Right lobe of liver (tissue), 6 donors: Measurements from ENCODE around the gene BTLA. TPM values are rescaled to one million over a fixed set of nuclear protein-coding genes. Genes with fewer than 3 reads are reported as not detected.

Source experiments
- ATAC-seq, 4 donors: fragments of 200-7000 bp; cut with Tn5 transposase; one replicate each; pipeline ENCODE4 v1.9.1; 2020; ENCODE audit warnings: mild to moderate bottlenecking in 4 of 4, moderate library complexity in 4 of 4
- DNase-seq, 3 donors: peaks; one replicate each; pipeline ENCODE4 v3.0.0-alpha.2; 2020
- H3K27ac ChIP-seq, 3 donors: fragments of 200-600 bp; one replicate each; pipeline ENCODE4 v1.8.0; 2022
- H3K27me3 ChIP-seq, 2 donors: fragments of 200-600 bp; one replicate each; pipeline ENCODE4 v1.8.0; 2022
- H3K36me3 ChIP-seq, 4 donors: fragments of 200-600 bp; sonication (generic) in 1 of 4; one replicate each; pipeline versions ENCODE4 v1.5.1 to v1.8.0; 2017 to 2022; ENCODE audit warnings: control low read depth in 1 of 4
- H3K4me1 ChIP-seq, 4 donors: fragments of 200-600 bp; sonication (generic) in 1 of 4; one replicate each; pipeline versions ENCODE4 v1.5.1 to v1.8.0; 2017 to 2022; ENCODE audit warnings: control low read depth in 1 of 4
- H3K4me3 ChIP-seq, 3 donors: fragments of 200-600 bp; one replicate each; pipeline ENCODE4 v1.8.0; 2022
- H3K9me3 ChIP-seq, 4 donors: fragments of 200-600 bp; sonication (generic) in 1 of 4; one replicate each; pipeline versions ENCODE4 v1.5.1 to v1.8.0; 2017 to 2022; ENCODE audit warnings: control low read depth in 1 of 4
- CTCF ChIP-seq, 4 donors: fragments of 200-600 bp in 3 of 4; fragments of 450-650 bp in 1 of 4; IDR thresholded peaks; one replicate each; pipeline versions ENCODE4 v1.5.1 to v1.8.0; 2016 to 2022; ENCODE audit warnings: antibody characterized with exemption in 4 of 4, mild to moderate bottlenecking in 2 of 4
- POLR2A ChIP-seq: fragments of 450-650 bp; IDR thresholded peaks from one replicate; pipeline ENCODE4 v1.6.1; 2017; ENCODE audit warnings: antibody characterized with exemption, mild to moderate bottlenecking
- WGBS: methylation state at CpG from one replicate; pipeline ENCODE4 v1.1.6; 2018; ENCODE audit warnings: low coverage, low lambda C conversion rate; ENCODE audit not compliant: insufficient coverage; ENCODE audit errors: missing lambda C conversion rate; 5-methylcytosine and 5-hydroxymethylcytosine counted together
- intact Hi-C, 2 donors: fragments of 100-400 bp; cut with DNase I; formaldehyde crosslinking; loops; one replicate each; pipeline versions ENCODE4 v1.11.2 to v1.14.1; 2022
- total RNA-seq, 6 experiments: library from RNA; depleted of rRNA in 2 of 6; stranded (reverse); fragments of >200 nt in 2 of 6; fragmentation: NEBNext Ultra II Directional in 3 of 6; extraction: Animal tissue kit (Norgen Biotek cat#: 25700) in 3 of 6; gene quantifications; one replicate each; pipeline versions ENCODE4 v1.1.0 to v1.2.4, GENCODE V29; 2016 to 2023
- donor health status: DM: no; HTN: yes; CAD: no.
- donor health status: DM: no; HTN: no; CAD: no.
- donor health status: DM: no; HTN: no; CAD: no.
- donor health status: DM: no; HTN: yes; CAD: no.
- donor health status: DM: no; HTN: yes; CAD: no.

BTLA gene
- total RNA-seq, 6 experiments from 2014 or later: 0.24 to 0.61 (median 0.36) TPM; not detected in 2

- Histone ChIP-seq H3K4me1 (no peaks in the 10 kb centered on the region), H3K27me3 (no peaks in the 10 kb centered on the region), H3K27ac (no peak overlapping the region), H3K4me3 (no peak overlapping the region), H3K9me3 (no peaks in the 10 kb centered on the region), H3K36me3 (no peaks in the 10 kb centered on the region)
- no peak for TF ChIP-seq CTCF (IDR thresholded peaks at IDR 0.05)
- TF ChIP-seq POLR2A: no peak
- ATAC-seq (no peak), DNase-seq (no peak)
- intact Hi-C loops: no loop called here
- 67% methylated on average over 1 of the region's 1 CpG for WGBS
Observed at GRCh38 chr3:112472691-112473090, 26.6 kb downstream of the BTLA start.

GRCh38 chr3:112471596-112472325, 27.5 kb downstream of the BTLA start:
- Histone ChIP-seq H3K36me3 (no peaks in the 10 kb centered on the region), H3K9me3 (no peaks in the 10 kb centered on the region), H3K4me3 (no peak overlapping the region), H3K4me1 (no peaks in the 10 kb centered on the region), H3K27me3 (no peaks in the 10 kb centered on the region), H3K27ac (no peak overlapping the region)
- ATAC-seq (no peak), DNase-seq (no peak)
- TF ChIP-seq CTCF (IDR thresholded peaks at IDR 0.05) (no peak), POLR2A (no peak)
- intact Hi-C loops: no loop called here
- WGBS: 70% methylated on average over 4 of the region's 4 CpGs

GRCh38 chr3:112470788-112471187, 28.5 kb downstream of the BTLA start:
- H3K27ac ChIP-seq: no peak overlapping the region
- H3K4me1 ChIP-seq: no peaks in the 10 kb centered on the region
- TF ChIP-seq CTCF (IDR thresholded peaks at IDR 0.05) (no peak), POLR2A (no peak)
- DNase-seq: no peak
- ATAC-seq: no peak
- 88% methylated on average over 4 of the region's 4 CpGs for WGBS
- H3K9me3 ChIP-seq: no peaks in the 10 kb centered on the region
- H3K27me3 ChIP-seq: no peaks in the 10 kb centered on the region
- H3K4me3 ChIP-seq: no peak overlapping the region
- intact Hi-C loops: no loop called here
- H3K36me3 ChIP-seq: no peaks in the 10 kb centered on the region

DNA sequence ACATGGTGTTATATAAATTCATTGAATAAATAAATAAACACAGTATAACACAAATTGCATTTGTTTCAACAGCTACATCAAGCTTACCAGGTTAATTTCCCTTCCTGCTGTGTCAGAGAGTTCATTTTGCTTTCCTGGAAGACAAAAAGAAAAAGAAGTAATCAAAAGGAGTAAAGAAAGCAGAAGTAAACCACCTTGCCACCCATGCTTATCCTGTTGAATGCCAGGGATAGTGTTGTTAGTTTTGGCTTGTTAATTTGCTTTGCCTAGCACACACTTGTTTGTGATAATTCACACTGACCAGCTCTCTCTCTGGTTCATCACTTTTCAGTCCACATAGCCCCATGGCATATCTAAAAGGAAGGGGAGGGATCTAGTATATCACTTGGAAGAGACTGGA, 29.6 kb downstream of the BTLA start:
- TF ChIP-seq POLR2A: no peak
- TF ChIP-seq CTCF (IDR thresholded peaks at IDR 0.05): no peak
- ATAC-seq (no peak), DNase-seq (no peak)
- no peak overlapping the region for H3K27ac ChIP-seq
- no peaks in the 10 kb centered on the region for H3K27me3 ChIP-seq
- no peak overlapping the region for H3K4me3 ChIP-seq
- H3K4me1 ChIP-seq: no peaks in the 10 kb centered on the region
- intact Hi-C loops: no loop called here
- H3K36me3 ChIP-seq: no peaks in the 10 kb centered on the region
- H3K9me3 ChIP-seq: no peaks in the 10 kb centered on the region

GRCh38 chr3:112467539-112467938, 31.7 kb downstream of the BTLA start:
- no peaks in the 10 kb centered on the region for H3K9me3 ChIP-seq
- no peak for DNase-seq
- no peaks in the 10 kb centered on the region for H3K27me3 ChIP-seq
- ATAC-seq: no peak
- intact Hi-C loops: no loop called here
- no peaks in the 10 kb centered on the region for H3K4me1 ChIP-seq
- no peak overlapping the region for H3K4me3 ChIP-seq
- WGBS: 90% methylated on average over 1 of the region's 1 CpG
- H3K36me3 ChIP-seq: no peaks in the 10 kb centered on the region
- H3K27ac ChIP-seq: no peak overlapping the region
- no peak for TF ChIP-seq POLR2A
- TF ChIP-seq CTCF (IDR thresholded peaks at IDR 0.05): no peak
